Measurements from ENCODE around the gene FHL1.

DNA sequence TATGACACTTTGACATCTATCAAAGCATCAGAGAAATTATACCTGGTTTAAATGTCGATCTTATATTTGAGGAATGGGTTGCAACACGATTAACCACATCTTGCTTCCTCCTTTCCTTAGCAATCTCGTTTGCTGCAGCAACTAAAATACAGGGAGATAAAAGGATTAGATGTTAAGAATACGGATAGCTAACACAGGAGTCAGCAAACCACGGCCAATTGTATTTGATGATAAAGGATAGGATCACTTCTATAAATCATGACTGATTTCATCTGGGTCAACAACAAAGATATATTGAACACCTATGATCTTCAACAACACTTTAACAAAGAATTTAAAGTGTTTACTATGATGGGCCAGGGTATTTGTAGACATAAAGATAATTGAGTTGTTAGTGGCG lies 98.9 kb downstream of the FHL1 start:
- TF ChIP-seq POLR2AphosphoS5 (IDR thresholded peaks at IDR 0.05; ENCODE audit: insufficient read depth, low read depth, low read length) (no peak), POLR2A (IDR thresholded peaks at IDR 0.05; ENCODE audit: low read depth, low read length) (no peak)
- TF ChIP-seq, protein P1, sequence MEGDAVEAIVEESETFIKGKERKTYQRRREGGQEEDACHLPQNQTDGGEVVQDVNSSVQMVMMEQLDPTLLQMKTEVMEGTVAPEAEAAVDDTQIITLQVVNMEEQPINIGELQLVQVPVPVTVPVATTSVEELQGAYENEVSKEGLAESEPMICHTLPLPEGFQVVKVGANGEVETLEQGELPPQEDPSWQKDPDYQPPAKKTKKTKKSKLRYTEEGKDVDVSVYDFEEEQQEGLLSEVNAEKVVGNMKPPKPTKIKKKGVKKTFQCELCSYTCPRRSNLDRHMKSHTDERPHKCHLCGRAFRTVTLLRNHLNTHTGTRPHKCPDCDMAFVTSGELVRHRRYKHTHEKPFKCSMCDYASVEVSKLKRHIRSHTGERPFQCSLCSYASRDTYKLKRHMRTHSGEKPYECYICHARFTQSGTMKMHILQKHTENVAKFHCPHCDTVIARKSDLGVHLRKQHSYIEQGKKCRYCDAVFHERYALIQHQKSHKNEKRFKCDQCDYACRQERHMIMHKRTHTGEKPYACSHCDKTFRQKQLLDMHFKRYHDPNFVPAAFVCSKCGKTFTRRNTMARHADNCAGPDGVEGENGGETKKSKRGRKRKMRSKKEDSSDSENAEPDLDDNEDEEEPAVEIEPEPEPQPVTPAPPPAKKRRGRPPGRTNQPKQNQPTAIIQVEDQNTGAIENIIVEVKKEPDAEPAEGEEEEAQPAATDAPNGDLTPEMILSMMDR (IDR thresholded peaks at IDR 0.05; ENCODE audit: extremely low read depth in 1 of 2, insufficient read depth in 1 of 2, low read depth in 1 of 2, low read length in 2 of 2) = no peak
